ENCODE measurements around the gene LGR5.

DNA sequence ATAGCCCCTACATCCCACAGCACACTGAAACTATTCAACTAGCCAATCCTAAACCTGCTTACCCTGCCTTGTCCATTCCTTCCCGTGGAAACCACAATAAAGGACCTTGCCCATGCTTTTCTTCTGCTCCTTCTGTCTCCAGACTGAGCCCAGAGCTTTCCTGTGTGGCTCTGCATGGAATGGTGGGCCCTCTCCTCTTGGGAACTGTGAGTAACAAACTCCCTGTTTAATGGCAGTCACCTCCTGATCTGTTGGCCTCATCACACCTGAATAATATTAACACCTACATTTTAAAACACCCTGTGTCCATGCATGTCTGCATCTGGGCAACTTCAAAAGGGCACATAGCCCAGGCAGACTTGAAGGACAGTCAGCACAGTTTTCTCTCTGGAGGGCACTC lies 12.4 kb downstream of the LGR5 start:
- TF ChIP-seq, protein P1, sequence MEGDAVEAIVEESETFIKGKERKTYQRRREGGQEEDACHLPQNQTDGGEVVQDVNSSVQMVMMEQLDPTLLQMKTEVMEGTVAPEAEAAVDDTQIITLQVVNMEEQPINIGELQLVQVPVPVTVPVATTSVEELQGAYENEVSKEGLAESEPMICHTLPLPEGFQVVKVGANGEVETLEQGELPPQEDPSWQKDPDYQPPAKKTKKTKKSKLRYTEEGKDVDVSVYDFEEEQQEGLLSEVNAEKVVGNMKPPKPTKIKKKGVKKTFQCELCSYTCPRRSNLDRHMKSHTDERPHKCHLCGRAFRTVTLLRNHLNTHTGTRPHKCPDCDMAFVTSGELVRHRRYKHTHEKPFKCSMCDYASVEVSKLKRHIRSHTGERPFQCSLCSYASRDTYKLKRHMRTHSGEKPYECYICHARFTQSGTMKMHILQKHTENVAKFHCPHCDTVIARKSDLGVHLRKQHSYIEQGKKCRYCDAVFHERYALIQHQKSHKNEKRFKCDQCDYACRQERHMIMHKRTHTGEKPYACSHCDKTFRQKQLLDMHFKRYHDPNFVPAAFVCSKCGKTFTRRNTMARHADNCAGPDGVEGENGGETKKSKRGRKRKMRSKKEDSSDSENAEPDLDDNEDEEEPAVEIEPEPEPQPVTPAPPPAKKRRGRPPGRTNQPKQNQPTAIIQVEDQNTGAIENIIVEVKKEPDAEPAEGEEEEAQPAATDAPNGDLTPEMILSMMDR (conservative IDR thresholded peaks at IDR 0.05; ENCODE audit: low read depth, low read length), result no peak
- no peak for TF ChIP-seq EZH2 (IDR thresholded peaks at IDR 0.05; ENCODE audit: low read length, unreplicated experiment)

All from PC-3 (cell line).